ENCODE measurements around the gene HACD2. TPM values are rescaled to one million over a fixed set of nuclear protein-coding genes. Genes with fewer than 3 reads are reported as not detected.
"Not testable (repeated sequence)": the region's sequence is repeated elsewhere in the genome, so short reads cannot be mapped to it uniquely, and the experiment has no call there.

HACD2 gene
- total RNA-seq, 1 donor from 2014 or later = 30.4 TPM

- no peak overlapping the region for H3K27ac Mint-ChIP-seq
- DNase-seq (ENCODE audit: extremely low spot score, unreplicated experiment) = no peak
- TF ChIP-seq CTCF (conservative IDR thresholded peaks at IDR 0.05) = no peak
- no peaks in the 10 kb centered on the region for H3K27me3 Mint-ChIP-seq
- H3K9me3 Mint-ChIP-seq = no peaks in the 10 kb centered on the region
- H3K4me1 Mint-ChIP-seq (ENCODE audit: unreplicated experiment) = peaks cover 4% of the 10 kb centered on the region
- H3K36me3 Mint-ChIP-seq = peaks cover 4% of the 10 kb centered on the region
- no peak overlapping the region for H3K4me3 Mint-ChIP-seq
These were observed 90.9 kb downstream of the HACD2 start for GRCh38 chr3:123493912-123494311.

GRCh38 chr3:123491966-123492587, 92.8 kb downstream of the HACD2 start:
- DNase-seq (ENCODE audit: extremely low spot score, unreplicated experiment) = no peak
- Mint-ChIP-seq H3K36me3 (no peaks in the 10 kb centered on the region), H3K27me3 (no peaks in the 10 kb centered on the region), H3K4me3 (no peak overlapping the region), H3K4me1 (ENCODE audit: unreplicated experiment) (peaks cover 4% of the 10 kb centered on the region), H3K9me3 (no peaks in the 10 kb centered on the region), H3K27ac (no peak overlapping the region)
- no peak for TF ChIP-seq CTCF (conservative IDR thresholded peaks at IDR 0.05)

GRCh38 chr3:123489400-123490004, 95.4 kb downstream of the HACD2 start:
- peak; percentile 78 for DNase-seq (ENCODE audit: extremely low spot score, unreplicated experiment)
- Mint-ChIP-seq H3K36me3 (no peaks in the 10 kb centered on the region), H3K27me3 (no peaks in the 10 kb centered on the region), H3K9me3 (no peaks in the 10 kb centered on the region), H3K4me3 (no peak overlapping the region), H3K27ac (no peak overlapping the region), H3K4me1 (ENCODE audit: unreplicated experiment) (peaks cover 4% of the 10 kb centered on the region)
- TF ChIP-seq CTCF (conservative IDR thresholded peaks at IDR 0.05) = peak; percentile 95

- H3K9me3 Mint-ChIP-seq = no peaks in the 10 kb centered on the region
- H3K4me1 Mint-ChIP-seq (ENCODE audit: unreplicated experiment) = peaks cover 4% of the 10 kb centered on the region
- H3K27ac Mint-ChIP-seq = no peak overlapping the region
- no peak for DNase-seq (ENCODE audit: extremely low spot score, unreplicated experiment)
- H3K4me3 Mint-ChIP-seq = no peak overlapping the region
- TF ChIP-seq CTCF (conservative IDR thresholded peaks at IDR 0.05) = no peak
- H3K36me3 Mint-ChIP-seq = no peaks in the 10 kb centered on the region
- H3K27me3 Mint-ChIP-seq = no peaks in the 10 kb centered on the region
These were observed 96.1 kb downstream of the HACD2 start for GRCh38 chr3:123488645-123489347.

GRCh38 chr3:123487063-123487462, 97.8 kb downstream of the HACD2 start:
- H3K27me3 Mint-ChIP-seq; H3K27ac Mint-ChIP-seq; H3K4me1 Mint-ChIP-seq (ENCODE audit: unreplicated experiment); H3K4me3 Mint-ChIP-seq; H3K9me3 Mint-ChIP-seq; DNase-seq (ENCODE audit: extremely low spot score, unreplicated experiment); H3K36me3 Mint-ChIP-seq: not testable (repeated sequence)

GRCh38 chr3:123486460-123486859, 98.4 kb downstream of the HACD2 start:
- Mint-ChIP-seq H3K36me3 (no peaks in the 10 kb centered on the region), H3K4me1 (ENCODE audit: unreplicated experiment) (peaks cover 4% of the 10 kb centered on the region), H3K4me3 (no peak overlapping the region), H3K27me3 (no peaks in the 10 kb centered on the region), H3K27ac (no peak overlapping the region), H3K9me3 (no peaks in the 10 kb centered on the region)
- no peak for TF ChIP-seq CTCF (conservative IDR thresholded peaks at IDR 0.05)
- DNase-seq (ENCODE audit: extremely low spot score, unreplicated experiment) = no peak
